ENCODE measurements around the gene ADGRA3. TPM values are rescaled to one million over a fixed set of nuclear protein-coding genes. Genes with fewer than 3 reads are reported as not detected.

Gene ADGRA3
- total RNA-seq, 1 experiment from 2014 or later: 29.0 TPM

DNA sequence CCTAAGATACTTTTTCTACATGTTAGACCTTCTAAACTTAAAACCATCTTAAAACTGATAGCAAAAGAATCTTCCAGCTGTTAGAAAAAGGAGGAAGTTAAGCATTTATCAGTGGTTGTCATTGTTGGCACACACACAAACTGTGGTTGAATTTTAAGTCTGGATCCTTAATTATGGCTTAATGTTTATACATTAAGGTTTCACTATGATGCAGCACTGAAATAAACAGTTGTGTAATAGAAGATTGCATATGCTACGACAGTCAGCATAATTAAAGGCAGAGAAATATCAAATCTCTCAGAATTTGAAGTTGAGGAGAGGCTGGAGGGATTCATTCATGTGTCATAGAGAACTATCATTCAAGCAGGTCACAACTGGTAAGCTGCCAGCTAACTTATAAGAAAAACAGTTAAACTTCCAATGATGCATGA, 32.3 kb downstream of the ADGRA3 start:
- POLR2A ChIA-PET (ENCODE audit: unreplicated experiment): no interaction called here
- Histone ChIP-seq H3K27ac (ENCODE audit: low read length) (no peak overlapping the region), H3K9me3 (ENCODE audit: low read length) (no peaks in the 10 kb centered on the region), H3K36me3 (ENCODE audit: low read depth, low read length) (no peaks in the 10 kb centered on the region), H3K4me1 (ENCODE audit: insufficient read depth, low read length) (0 out of 2 replicates have a peak, but pooled peaks cover 9% of the 10 kb centered on the region), H3K4me2 (ENCODE audit: low read length) (no peak overlapping the region), H3K9ac (ENCODE audit: low read length) (no peak overlapping the region), H3K79me2 (ENCODE audit: low read length) (peaks cover 62% of the 10 kb centered on the region), H4K20me1 (ENCODE audit: low read length) (peaks cover 8% of the 10 kb centered on the region; the same call in 1 of the 2 replicates), H3K9me2 (replicated peaks; ENCODE audit: low read length) (no peaks in the 10 kb centered on the region), H3K27me3 (ENCODE audit: low read length) (no peaks in the 10 kb centered on the region), H3F3A (ENCODE audit: low read length, unreplicated experiment) (no peaks in the 10 kb centered on the region), H3K4me3 (ENCODE audit: low read length) (no peak overlapping the region), H2AFZ (ENCODE audit: low read length) (no peak overlapping the region)
- TF ChIP-seq EZH2 (IDR thresholded peaks at IDR 0.05; ENCODE audit: low read length, unreplicated experiment) (no peak), EZH2phosphoT487 (IDR thresholded peaks at IDR 0.05; ENCODE audit: borderline replicate concordance, low read length) (no peak)
- TF ChIP-seq, protein P1, sequence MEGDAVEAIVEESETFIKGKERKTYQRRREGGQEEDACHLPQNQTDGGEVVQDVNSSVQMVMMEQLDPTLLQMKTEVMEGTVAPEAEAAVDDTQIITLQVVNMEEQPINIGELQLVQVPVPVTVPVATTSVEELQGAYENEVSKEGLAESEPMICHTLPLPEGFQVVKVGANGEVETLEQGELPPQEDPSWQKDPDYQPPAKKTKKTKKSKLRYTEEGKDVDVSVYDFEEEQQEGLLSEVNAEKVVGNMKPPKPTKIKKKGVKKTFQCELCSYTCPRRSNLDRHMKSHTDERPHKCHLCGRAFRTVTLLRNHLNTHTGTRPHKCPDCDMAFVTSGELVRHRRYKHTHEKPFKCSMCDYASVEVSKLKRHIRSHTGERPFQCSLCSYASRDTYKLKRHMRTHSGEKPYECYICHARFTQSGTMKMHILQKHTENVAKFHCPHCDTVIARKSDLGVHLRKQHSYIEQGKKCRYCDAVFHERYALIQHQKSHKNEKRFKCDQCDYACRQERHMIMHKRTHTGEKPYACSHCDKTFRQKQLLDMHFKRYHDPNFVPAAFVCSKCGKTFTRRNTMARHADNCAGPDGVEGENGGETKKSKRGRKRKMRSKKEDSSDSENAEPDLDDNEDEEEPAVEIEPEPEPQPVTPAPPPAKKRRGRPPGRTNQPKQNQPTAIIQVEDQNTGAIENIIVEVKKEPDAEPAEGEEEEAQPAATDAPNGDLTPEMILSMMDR (conservative IDR thresholded peaks at IDR 0.05; ENCODE audit: low read depth, low read length): no peak
- CTCF ChIA-PET: no interaction called here
- ATAC-seq (peak; percentile 27; the same call in 1 of the 2 replicates), DNase-seq (peak; percentile 50)
- BruUV-seq (replicated peaks): no TSS peak
- intact Hi-C loops (cut with micrococcal nuclease): no loop called here

DNA sequence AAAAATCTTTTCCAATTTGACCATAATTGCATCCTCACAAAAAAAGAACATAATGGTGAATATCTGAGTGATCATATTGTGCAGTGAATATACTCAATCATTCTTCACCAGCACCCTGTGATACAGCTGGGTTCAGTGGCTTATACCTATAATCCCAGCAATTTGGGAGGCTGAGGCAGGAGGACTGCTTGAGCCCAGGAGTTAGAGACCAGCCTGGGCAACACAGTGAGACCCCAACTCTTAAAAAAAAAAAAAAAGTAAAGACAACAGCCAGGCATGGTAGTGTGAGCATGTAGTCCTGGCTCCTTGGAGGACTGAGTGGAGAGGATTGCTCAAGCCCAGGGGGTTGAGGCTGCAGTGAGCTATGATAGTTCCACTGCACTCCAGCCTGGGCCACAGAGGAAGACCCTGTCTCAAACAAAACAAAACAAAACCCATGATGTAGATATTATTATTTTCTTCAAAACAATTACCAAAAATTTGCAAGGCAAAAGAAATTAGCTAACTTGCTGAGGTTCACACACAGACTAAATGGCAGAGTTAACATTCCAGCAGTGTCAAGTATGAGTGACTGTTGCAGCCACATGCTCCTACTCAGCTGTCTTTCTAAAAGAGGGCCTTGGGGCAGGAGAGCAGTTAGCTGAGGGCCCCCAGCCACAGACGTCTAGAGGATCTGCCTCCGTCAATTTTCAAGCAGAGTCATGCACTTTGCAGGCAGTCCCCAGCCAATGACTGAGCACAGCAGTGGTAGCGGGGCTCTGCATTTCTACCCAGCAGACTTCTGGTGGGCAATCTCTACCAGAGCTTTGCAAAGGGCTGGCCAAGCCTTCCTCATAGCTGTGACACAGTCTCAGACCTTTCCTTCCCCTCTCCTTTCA, 33.4 kb downstream of the ADGRA3 start:
- TF ChIP-seq EZH2 (IDR thresholded peaks at IDR 0.05; ENCODE audit: low read length, unreplicated experiment) (no peak), EZH2phosphoT487 (IDR thresholded peaks at IDR 0.05; ENCODE audit: borderline replicate concordance, low read length) (no peak)
- TF ChIP-seq, protein P1 (conservative IDR thresholded peaks at IDR 0.05; ENCODE audit: low read depth, low read length): no peak
- no peak overlapping the region for H3K9ac ChIP-seq (ENCODE audit: low read length)
- no peak for DNase-seq
- H3K27me3 ChIP-seq (ENCODE audit: low read length): no peaks in the 10 kb centered on the region
- no peak for ATAC-seq
- H3K9me3 ChIP-seq (ENCODE audit: low read length): no peaks in the 10 kb centered on the region
- H2AFZ ChIP-seq (ENCODE audit: low read length): no peak overlapping the region
- H3K4me2 ChIP-seq (ENCODE audit: low read length): no peak overlapping the region
- no peaks in the 10 kb centered on the region for H3K9me2 ChIP-seq (replicated peaks; ENCODE audit: low read length)
- ChIA-PET CTCF (no interaction called here), POLR2A (ENCODE audit: unreplicated experiment) (no interaction called here)
- BruUV-seq (replicated peaks): no TSS peak
- intact Hi-C loops (cut with micrococcal nuclease): no loop called here
- H3F3A ChIP-seq (ENCODE audit: low read length, unreplicated experiment): no peaks in the 10 kb centered on the region
- H3K4me1 ChIP-seq (ENCODE audit: insufficient read depth, low read length): 0 out of 2 replicates have a peak, but pooled peaks cover 9% of the 10 kb centered on the region
- no peak overlapping the region for H3K27ac ChIP-seq (ENCODE audit: low read length)
- peaks cover 8% of the 10 kb centered on the region; the same call in 1 of the 2 replicates for H4K20me1 ChIP-seq (ENCODE audit: low read length)
- no peaks in the 10 kb centered on the region for H3K36me3 ChIP-seq (ENCODE audit: low read depth, low read length)
- no peak overlapping the region for H3K4me3 ChIP-seq (ENCODE audit: low read length)
- peaks cover 53% of the 10 kb centered on the region for H3K79me2 ChIP-seq (ENCODE audit: low read length)
